HG02763 (cell line): Measurements from ENCODE around the gene KRTAP10-1.

Source experiments
- ATAC-seq: cut with Tn5 transposase; IDR thresholded peaks from one replicate; pipeline ENCODE4 v1.9.1; 2021; ENCODE audit warnings: mild to moderate bottlenecking, moderate library complexity; ENCODE audit not compliant: unreplicated experiment

Gene KRTAP10-1

GRCh38 chr21:44492567-44493385 lies 47.2 kb downstream of the KRTAP10-1 start:
- ATAC-seq, result no peak

DNA sequence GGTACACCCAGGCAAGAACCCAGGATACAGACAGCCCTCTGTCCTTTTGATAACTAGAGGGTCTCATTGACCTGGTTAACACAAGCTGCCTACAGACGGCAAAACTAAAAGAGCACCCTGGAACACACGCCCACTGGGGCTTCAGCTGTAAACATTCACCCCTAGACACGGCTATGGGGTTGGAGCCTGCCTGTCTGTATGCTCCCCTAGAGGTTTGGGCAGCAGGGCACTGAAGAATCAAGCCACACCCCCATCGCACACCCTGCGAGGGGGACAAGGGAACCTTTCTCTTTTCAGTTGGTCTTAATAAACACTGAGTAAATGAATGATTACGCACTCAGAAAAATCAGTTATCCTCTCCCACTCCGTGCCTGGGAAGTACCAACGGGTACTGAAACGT lies 49.2 kb downstream of the KRTAP10-1 start:
- ATAC-seq, result no peak

GRCh38 chr21:44490405-44490804 lies 49.6 kb downstream of the KRTAP10-1 start:
- ATAC-seq, result no peak

DNA sequence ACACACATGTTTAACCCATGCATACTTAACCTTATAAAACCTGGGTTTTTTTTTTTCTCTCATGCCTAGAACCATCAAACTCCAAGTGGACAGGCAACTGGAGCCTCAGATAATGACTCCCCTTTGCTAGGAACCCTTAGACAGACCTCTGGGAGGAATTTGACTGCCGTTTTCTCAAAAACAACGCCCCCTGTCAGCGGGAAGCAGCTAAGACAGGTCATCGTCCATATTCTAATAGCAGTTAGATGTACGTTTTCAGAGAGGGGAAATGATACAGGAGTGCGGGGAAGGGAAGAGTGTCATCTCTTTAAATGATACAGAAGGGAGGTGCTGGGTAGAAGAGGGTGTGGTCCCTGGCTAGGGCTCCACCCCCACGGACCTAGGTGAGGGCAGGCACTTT lies 50.0 kb downstream of the KRTAP10-1 start:
- ATAC-seq, result no peak
